PFSK-1 (cell line): ENCODE measurements around the gene SUSD6.

ENCODE experiments used
- FOXP2 ChIP-seq: optimal IDR thresholded peaks from 2 replicates; pipeline ENCODE3; 2011; ENCODE audit warnings: borderline replicate concordance, control low read depth, inconsistent platforms; ENCODE audit not compliant: insufficient read depth; ENCODE audit errors: extremely low read length, extremely low read depth
- POLR2AphosphoS5 ChIP-seq: IDR thresholded peaks from 2 replicates; pipeline ENCODE4 v1.6.1; 2012; ENCODE audit warnings: low read depth, mild to moderate bottlenecking, control low read depth, low read length, moderate library complexity
- SIN3A ChIP-seq: IDR thresholded peaks from 2 replicates; pipeline ENCODE4 v1.6.1; 2012; ENCODE audit warnings: mild to moderate bottlenecking, low read length, moderate library complexity, borderline replicate concordance; ENCODE audit not compliant: insufficient read depth
- TAF1 ChIP-seq: IDR thresholded peaks from 2 replicates; pipeline ENCODE4 v1.6.1; 2012; ENCODE audit warnings: low read length, control low read depth, borderline replicate concordance; ENCODE audit not compliant: insufficient read depth
- TF ChIP-seq, protein P1 (sequence below), 2 experiments: IDR thresholded peaks; 2 replicates each; pipeline versions ENCODE4 v1.6.1 to v1.8.0; 2011 to 2012; ENCODE audit warnings: low read depth in 2 of 2, low read length in 2 of 2, control low read depth in 1 of 2, inconsistent platforms in 1 of 2, mild to moderate bottlenecking in 1 of 2, moderate library complexity in 1 of 2; ENCODE audit not compliant: insufficient read depth in 1 of 2

The SUSD6 gene

GRCh38 chr14:69586404-69586803 lies 25.0 kb upstream of the SUSD6 start:
- TF ChIP-seq FOXP2 (no peak), POLR2AphosphoS5 (no peak), SIN3A (no peak), TAF1 (no peak)
- TF ChIP-seq, protein P1, sequence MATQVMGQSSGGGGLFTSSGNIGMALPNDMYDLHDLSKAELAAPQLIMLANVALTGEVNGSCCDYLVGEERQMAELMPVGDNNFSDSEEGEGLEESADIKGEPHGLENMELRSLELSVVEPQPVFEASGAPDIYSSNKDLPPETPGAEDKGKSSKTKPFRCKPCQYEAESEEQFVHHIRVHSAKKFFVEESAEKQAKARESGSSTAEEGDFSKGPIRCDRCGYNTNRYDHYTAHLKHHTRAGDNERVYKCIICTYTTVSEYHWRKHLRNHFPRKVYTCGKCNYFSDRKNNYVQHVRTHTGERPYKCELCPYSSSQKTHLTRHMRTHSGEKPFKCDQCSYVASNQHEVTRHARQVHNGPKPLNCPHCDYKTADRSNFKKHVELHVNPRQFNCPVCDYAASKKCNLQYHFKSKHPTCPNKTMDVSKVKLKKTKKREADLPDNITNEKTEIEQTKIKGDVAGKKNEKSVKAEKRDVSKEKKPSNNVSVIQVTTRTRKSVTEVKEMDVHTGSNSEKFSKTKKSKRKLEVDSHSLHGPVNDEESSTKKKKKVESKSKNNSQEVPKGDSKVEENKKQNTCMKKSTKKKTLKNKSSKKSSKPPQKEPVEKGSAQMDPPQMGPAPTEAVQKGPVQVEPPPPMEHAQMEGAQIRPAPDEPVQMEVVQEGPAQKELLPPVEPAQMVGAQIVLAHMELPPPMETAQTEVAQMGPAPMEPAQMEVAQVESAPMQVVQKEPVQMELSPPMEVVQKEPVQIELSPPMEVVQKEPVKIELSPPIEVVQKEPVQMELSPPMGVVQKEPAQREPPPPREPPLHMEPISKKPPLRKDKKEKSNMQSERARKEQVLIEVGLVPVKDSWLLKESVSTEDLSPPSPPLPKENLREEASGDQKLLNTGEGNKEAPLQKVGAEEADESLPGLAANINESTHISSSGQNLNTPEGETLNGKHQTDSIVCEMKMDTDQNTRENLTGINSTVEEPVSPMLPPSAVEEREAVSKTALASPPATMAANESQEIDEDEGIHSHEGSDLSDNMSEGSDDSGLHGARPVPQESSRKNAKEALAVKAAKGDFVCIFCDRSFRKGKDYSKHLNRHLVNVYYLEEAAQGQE (IDR thresholded peaks at IDR 0.05; ENCODE audit: insufficient read depth in 1 of 2, low read depth in 2 of 2, low read length in 2 of 2) = no peak

DNA sequence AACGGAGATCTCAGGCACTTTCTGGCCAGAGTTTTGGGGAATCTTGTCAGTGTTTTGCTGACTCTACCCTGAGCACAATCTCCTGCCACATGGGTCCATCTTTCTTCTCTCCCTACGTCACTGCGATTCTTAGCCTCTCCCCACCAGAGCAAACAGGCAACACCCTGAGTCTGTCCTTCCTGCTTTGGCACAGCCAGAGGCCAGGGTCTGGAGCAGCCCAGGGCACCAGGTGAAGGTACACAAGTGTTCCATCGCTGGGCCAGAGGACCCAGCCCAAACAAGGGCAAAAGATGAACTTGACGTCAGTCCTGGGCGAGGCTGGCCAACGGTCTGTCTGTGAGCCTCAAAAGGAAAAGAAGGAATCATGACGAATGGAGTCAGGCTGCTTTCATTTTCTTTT lies 24.0 kb upstream of the SUSD6 start:
- TF ChIP-seq, protein P1 (IDR thresholded peaks at IDR 0.05; ENCODE audit: insufficient read depth in 1 of 2, low read depth in 2 of 2, low read length in 2 of 2) = no peak
- no peak for TF ChIP-seq POLR2AphosphoS5
- TF ChIP-seq TAF1 = no peak

DNA sequence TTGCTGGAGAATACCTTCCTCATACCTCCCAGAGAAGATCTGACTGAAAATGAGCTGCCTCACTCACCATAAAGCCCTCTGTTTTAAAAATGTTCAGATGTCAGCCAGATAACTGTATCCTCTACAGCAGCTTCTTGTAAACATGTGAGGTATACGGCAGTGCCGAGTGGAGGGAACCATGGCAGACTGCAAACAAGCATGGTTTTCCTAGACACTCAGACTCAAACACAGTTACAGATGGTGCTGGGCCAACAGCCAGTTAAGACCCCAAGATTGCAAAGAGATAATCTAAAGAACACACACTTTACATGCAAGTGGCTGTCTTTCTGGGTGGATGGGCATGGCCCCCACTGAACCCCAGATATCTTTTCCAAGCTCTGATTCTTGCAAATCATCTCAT lies 20.1 kb upstream of the SUSD6 start:
- TF ChIP-seq TAF1 (no peak), POLR2AphosphoS5 (no peak), SIN3A (no peak), FOXP2 (no peak)
- TF ChIP-seq, protein P1 (IDR thresholded peaks at IDR 0.05; ENCODE audit: insufficient read depth in 1 of 2, low read depth in 2 of 2, low read length in 2 of 2) = no peak

DNA sequence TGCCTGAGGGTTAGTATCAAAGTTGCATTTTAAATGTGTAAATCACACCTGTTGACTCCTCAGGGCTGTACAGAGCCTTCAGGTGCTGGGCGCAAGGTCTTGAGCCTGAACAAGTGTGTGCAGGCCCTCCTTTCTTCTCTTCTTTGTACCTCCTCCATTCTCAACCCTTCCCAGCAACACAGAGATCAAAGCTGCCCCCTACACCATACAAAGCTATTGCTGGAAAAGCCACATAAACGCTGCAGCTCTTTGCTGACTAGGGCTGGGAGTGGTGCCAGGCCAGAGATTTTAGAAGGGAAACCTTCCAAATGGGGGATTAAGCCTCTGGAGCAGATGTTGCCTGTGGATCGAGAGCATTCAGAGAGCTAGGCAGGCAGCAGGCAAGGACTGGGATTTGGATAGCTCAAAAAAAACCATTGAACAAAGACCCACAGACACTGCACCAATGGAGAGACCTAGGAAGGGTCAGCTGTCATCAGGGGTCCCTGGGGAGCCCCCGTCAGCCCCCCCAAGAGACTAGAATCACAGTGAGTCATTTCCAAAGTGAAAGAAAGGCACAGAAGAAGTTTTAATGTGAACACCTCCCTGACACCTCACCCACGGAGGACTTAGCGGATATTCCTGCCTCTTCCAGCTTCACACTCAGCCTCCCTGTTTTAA lies 18.2 kb upstream of the SUSD6 start:
- TF ChIP-seq TAF1 (no peak), FOXP2 (no peak)

GRCh38 chr14:69594846-69595245 lies 16.6 kb upstream of the SUSD6 start:
- no peak for TF ChIP-seq POLR2AphosphoS5

GRCh38 chr14:69595336-69595735 lies 16.1 kb upstream of the SUSD6 start:
- TF ChIP-seq, protein P1 (IDR thresholded peaks at IDR 0.05; ENCODE audit: insufficient read depth in 1 of 2, low read depth in 2 of 2, low read length in 2 of 2) = no peak
- TF ChIP-seq FOXP2 (no peak), TAF1 (no peak), SIN3A (no peak), POLR2AphosphoS5 (no peak)
